ENCODE measurements around the gene ZCWPW2. TPM values are rescaled to one million over a fixed set of nuclear protein-coding genes. Genes with fewer than 3 reads are reported as not detected.
A peak's percentile ranks its signal among the peaks of the same experiment; 100 is the strongest.

Gene ZCWPW2, protein sequence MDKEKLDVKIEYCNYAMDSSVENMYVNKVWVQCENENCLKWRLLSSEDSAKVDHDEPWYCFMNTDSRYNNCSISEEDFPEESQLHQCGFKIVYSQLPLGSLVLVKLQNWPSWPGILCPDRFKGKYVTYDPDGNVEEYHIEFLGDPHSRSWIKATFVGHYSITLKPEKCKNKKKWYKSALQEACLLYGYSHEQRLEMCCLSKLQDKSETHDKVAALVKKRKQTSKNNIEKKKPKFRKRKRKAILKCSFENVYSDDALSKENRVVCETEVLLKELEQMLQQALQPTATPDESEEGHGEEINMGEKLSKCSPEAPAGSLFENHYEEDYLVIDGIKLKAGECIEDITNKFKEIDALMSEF
- total RNA-seq (1 to 10 TPM; 1.6 to 2.1 TPM), polyA plus RNA-seq (ENCODE audit: insufficient read length in 2 of 2) (1 to 10 TPM; 1.5 to 2.0 TPM)
- long read RNA-seq, donor 1 = 0 reads
- long read RNA-seq, donor 2 = 0 reads
- long read RNA-seq, donor 3 = 0 reads
- long read RNA-seq, donor 4 = 0 reads

- no peaks in the 10 kb centered on the region for H3K9me3 ChIP-seq (ENCODE audit: control insufficient read depth, insufficient read depth, low read length)
- H3K27ac ChIP-seq (ENCODE audit: low read depth, low read length) = peak within 1 kb of the TSS; percentile 98
- H3K27me3 ChIP-seq (ENCODE audit: control insufficient read depth, insufficient read depth, low read length) = no peaks in the 10 kb centered on the region
- H3K36me3 ChIP-seq (ENCODE audit: control insufficient read depth, insufficient read depth, low read length) = no peaks in the 10 kb centered on the region
- WGBS (ENCODE audit: insufficient coverage) = under 1% methylated on average over 81 of the region's 83 CpGs
- peak within 1 kb of the TSS; percentile 97 for H3K4me3 ChIP-seq (ENCODE audit: low read depth, low read length)
- H3K4me1 ChIP-seq (ENCODE audit: control insufficient read depth, insufficient read depth, low read length) = no peaks in the 10 kb centered on the region
- peak; percentile 85 to 98 (median 94) for DNase-seq (ENCODE audit: low read depth in 4 of 6, low spot score in 6 of 6)
Observed at GRCh38 chr3:28348629-28349468, at the start of gene ZCWPW2, which contains the start of gene AZI2. TSS of gene ZCWPW2 (plus strand) at chr3:28348721. CDS start at chr3:28413069, 64,348 bp downstream. TSS of gene AZI2 (minus strand) at chr3:28348824. CDS start at chr3:28340617, 8,207 bp downstream.

DNA sequence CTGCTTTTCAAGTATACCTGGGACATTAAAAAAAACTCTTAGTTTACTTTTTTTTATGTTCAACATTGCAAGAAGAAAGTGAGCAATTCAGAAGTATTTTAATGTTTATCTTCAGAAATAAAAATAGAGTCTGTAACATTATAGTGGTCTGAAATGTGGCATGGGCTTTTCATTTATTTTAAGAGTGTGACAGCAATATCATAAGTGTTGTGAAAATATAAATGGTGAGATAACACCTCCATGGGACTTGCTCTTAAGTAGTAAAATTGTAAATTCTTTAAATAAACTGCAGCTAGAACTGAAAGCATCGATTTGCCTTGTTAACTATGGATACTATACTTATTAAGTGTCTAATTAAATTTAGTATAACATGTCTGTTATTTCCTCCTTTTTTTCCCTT is 48.8 kb upstream of the ZCWPW2 start:
- H3K4me3 ChIP-seq (ENCODE audit: low read depth, low read length) = no peak overlapping the region
- no peak overlapping the region for H3K27ac ChIP-seq (ENCODE audit: low read depth, low read length)
- DNase-seq (ENCODE audit: low read depth in 4 of 6, low spot score in 6 of 6) = no peak
- no peaks in the 10 kb centered on the region for H3K9me3 ChIP-seq (ENCODE audit: control insufficient read depth, insufficient read depth, low read length)
- H3K27me3 ChIP-seq (ENCODE audit: control insufficient read depth, insufficient read depth, low read length) = no peaks in the 10 kb centered on the region
- WGBS (ENCODE audit: insufficient coverage) = no CpG with 5 or more reads among the region's 1 CpG
- no peaks in the 10 kb centered on the region for H3K4me1 ChIP-seq (ENCODE audit: control insufficient read depth, insufficient read depth, low read length)
- H3K36me3 ChIP-seq (ENCODE audit: control insufficient read depth, insufficient read depth, low read length) = no peaks in the 10 kb centered on the region

DNA sequence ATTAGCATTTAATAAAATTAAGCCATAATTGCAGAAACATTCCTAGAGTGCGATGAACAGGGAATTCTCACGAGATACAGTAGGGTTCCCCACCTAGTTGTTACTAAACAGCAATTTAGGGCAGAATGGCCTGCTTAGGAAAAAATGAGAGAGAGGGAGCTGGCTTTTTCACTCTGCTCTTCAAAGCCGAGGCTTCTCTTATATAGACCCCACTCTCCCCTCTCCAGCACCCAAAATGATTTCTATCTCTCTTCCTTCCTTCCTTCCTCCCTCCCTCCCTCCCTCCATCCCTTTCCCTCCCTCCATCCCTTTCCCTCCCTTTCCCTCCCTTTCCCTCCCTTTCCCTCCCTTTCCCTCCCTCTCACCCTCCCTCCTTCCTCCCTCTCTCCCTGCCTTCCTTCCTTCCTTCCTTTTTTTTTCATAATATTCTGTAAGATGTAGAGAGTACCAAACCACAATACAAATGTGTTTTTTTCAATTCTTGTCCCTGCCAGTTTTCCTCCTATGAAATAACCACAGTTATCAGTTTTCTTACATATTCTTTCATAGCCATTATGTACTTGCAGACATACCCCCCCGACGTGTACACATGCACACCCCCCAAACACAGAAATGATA is 48.1 kb upstream of the ZCWPW2 start:
- 75% methylated on average over 2 of the region's 5 CpGs for WGBS (ENCODE audit: insufficient coverage)
- no peak for DNase-seq (ENCODE audit: low read depth in 4 of 6, low spot score in 6 of 6)
- no peak overlapping the region for H3K4me3 ChIP-seq (ENCODE audit: low read depth, low read length)

DNA sequence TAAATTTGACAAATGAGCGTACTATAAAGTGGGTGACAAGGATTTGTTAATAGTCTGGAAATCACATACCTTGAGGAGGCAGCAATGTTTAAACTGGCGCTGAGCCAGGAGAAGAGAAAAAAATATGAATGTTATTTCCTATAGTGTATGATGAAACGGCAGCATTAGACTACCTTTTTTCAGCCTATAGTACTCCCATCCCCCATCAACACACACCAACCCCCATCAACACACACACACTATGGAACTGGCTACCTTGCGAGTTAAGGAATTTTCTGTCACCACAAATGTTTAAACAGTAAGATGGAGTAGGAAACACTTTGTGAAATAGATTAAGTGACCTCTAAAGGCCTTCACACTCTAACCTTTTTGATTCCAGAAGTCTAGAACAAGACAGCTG is 46.8 kb upstream of the ZCWPW2 start:
- H3K4me3 ChIP-seq (ENCODE audit: low read depth, low read length) = no peak overlapping the region
- H3K4me1 ChIP-seq (ENCODE audit: control insufficient read depth, insufficient read depth, low read length) = no peaks in the 10 kb centered on the region
- peaks cover 3% of the 10 kb centered on the region for H3K9me3 ChIP-seq (ENCODE audit: control insufficient read depth, insufficient read depth, low read length)
- H3K27me3 ChIP-seq (ENCODE audit: control insufficient read depth, insufficient read depth, low read length) = no peaks in the 10 kb centered on the region
- H3K27ac ChIP-seq (ENCODE audit: low read depth, low read length) = no peak overlapping the region
- WGBS (ENCODE audit: insufficient coverage) = no CpG with 5 or more reads among the region's 4 CpGs
- H3K36me3 ChIP-seq (ENCODE audit: control insufficient read depth, insufficient read depth, low read length) = no peaks in the 10 kb centered on the region
- DNase-seq (ENCODE audit: low read depth in 4 of 6, low spot score in 6 of 6) = no peak

More for the DNA sequence above, 48.1 kb upstream of the ZCWPW2 start:
- Histone ChIP-seq H3K27me3 (ENCODE audit: control insufficient read depth, insufficient read depth, low read length) (no peaks in the 10 kb centered on the region), H3K4me1 (ENCODE audit: control insufficient read depth, insufficient read depth, low read length) (no peaks in the 10 kb centered on the region), H3K36me3 (ENCODE audit: control insufficient read depth, insufficient read depth, low read length) (no peaks in the 10 kb centered on the region), H3K27ac (ENCODE audit: low read depth, low read length) (no peak overlapping the region), H3K9me3 (ENCODE audit: control insufficient read depth, insufficient read depth, low read length) (no peaks in the 10 kb centered on the region)

DNA sequence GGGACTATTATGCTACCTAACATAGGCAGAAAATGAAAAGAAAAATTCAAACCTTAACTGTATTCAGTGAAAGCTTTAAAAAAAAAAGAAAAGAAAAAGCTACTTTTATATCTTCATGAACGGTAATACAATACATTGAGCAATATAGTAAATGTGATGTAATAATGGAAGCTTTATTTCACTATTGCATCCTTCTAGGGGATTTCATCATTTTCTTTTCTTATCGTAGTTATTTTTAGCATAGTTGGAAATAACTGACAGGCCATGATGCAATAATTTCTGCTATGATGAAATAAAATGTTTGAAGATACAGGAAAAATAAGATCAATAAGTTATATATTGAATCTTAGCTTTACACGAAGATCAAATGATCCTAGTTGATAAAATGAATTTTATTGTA is 40.3 kb upstream of the ZCWPW2 start:
- H3K4me3 ChIP-seq (ENCODE audit: low read depth, low read length) = no peak overlapping the region
- no CpG with 5 or more reads among the region's 3 CpGs for WGBS (ENCODE audit: insufficient coverage)

GRCh38 chr3:28315711-28316110 is 32.8 kb upstream of the ZCWPW2 start:
- no peak for DNase-seq (ENCODE audit: low read depth in 4 of 6, low spot score in 6 of 6)
- Histone ChIP-seq H3K4me1 (ENCODE audit: control insufficient read depth, insufficient read depth, low read length) (no peaks in the 10 kb centered on the region), H3K9me3 (ENCODE audit: control insufficient read depth, insufficient read depth, low read length) (no peaks in the 10 kb centered on the region), H3K27ac (ENCODE audit: low read depth, low read length) (no peak overlapping the region), H3K4me3 (ENCODE audit: low read depth, low read length) (no peak overlapping the region), H3K27me3 (ENCODE audit: control insufficient read depth, insufficient read depth, low read length) (no peaks in the 10 kb centered on the region), H3K36me3 (ENCODE audit: control insufficient read depth, insufficient read depth, low read length) (no peaks in the 10 kb centered on the region)
- WGBS (ENCODE audit: insufficient coverage) = 89% methylated on average over 1 of the region's 1 CpG

More for the DNA sequence above, 40.3 kb upstream of the ZCWPW2 start:
- no peaks in the 10 kb centered on the region for H3K36me3 ChIP-seq (ENCODE audit: control insufficient read depth, insufficient read depth, low read length)
- no peaks in the 10 kb centered on the region for H3K27me3 ChIP-seq (ENCODE audit: control insufficient read depth, insufficient read depth, low read length)
- H3K4me1 ChIP-seq (ENCODE audit: control insufficient read depth, insufficient read depth, low read length) = no peaks in the 10 kb centered on the region
- no peak for DNase-seq (ENCODE audit: low read depth in 4 of 6, low spot score in 6 of 6)
- H3K9me3 ChIP-seq (ENCODE audit: control insufficient read depth, insufficient read depth, low read length) = peaks cover 3% of the 10 kb centered on the region
- no peak overlapping the region for H3K27ac ChIP-seq (ENCODE audit: low read depth, low read length)

DNA sequence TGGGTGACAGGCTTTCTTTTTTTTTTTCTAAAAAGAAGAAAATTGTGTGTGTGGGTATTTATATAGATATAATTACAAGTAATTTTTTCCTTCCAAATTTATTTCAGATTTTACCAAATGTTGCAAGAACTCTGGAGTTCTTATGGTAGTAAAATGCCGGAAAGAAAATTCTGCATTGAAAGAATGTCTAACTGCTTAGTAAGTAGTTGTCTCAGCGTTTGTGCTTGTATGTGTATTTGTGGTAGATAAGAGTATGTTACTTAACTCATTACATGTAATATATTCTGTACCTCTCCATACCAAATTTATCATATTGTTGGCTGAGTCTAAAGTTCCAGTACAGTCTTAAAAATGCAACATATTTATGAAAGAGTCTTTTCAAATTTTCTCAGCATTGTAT is 32.3 kb upstream of the ZCWPW2 start:
- H3K4me1 ChIP-seq (ENCODE audit: control insufficient read depth, insufficient read depth, low read length) = no peaks in the 10 kb centered on the region
- no peak for DNase-seq (ENCODE audit: low read depth in 4 of 6, low spot score in 6 of 6)
- H3K27ac ChIP-seq (ENCODE audit: low read depth, low read length) = no peak overlapping the region
- WGBS (ENCODE audit: insufficient coverage) = no CpG with 5 or more reads among the region's 2 CpGs
- H3K36me3 ChIP-seq (ENCODE audit: control insufficient read depth, insufficient read depth, low read length) = no peaks in the 10 kb centered on the region
- no peak overlapping the region for H3K4me3 ChIP-seq (ENCODE audit: low read depth, low read length)
- no peaks in the 10 kb centered on the region for H3K27me3 ChIP-seq (ENCODE audit: control insufficient read depth, insufficient read depth, low read length)
- no peaks in the 10 kb centered on the region for H3K9me3 ChIP-seq (ENCODE audit: control insufficient read depth, insufficient read depth, low read length)

- no peaks in the 10 kb centered on the region for H3K27me3 ChIP-seq (ENCODE audit: control insufficient read depth, insufficient read depth, low read length)
- H3K36me3 ChIP-seq (ENCODE audit: control insufficient read depth, insufficient read depth, low read length) = no peaks in the 10 kb centered on the region
- no peaks in the 10 kb centered on the region for H3K9me3 ChIP-seq (ENCODE audit: control insufficient read depth, insufficient read depth, low read length)
- no CpG with 5 or more reads among the region's 2 CpGs for WGBS (ENCODE audit: insufficient coverage)
- no peak overlapping the region for H3K27ac ChIP-seq (ENCODE audit: low read depth, low read length)
- no peak overlapping the region for H3K4me3 ChIP-seq (ENCODE audit: low read depth, low read length)
- H3K4me1 ChIP-seq (ENCODE audit: control insufficient read depth, insufficient read depth, low read length) = no peaks in the 10 kb centered on the region
- DNase-seq (ENCODE audit: low read depth in 4 of 6, low spot score in 6 of 6) = peak in 1 of 6 donors; percentile 32
Observed at GRCh38 chr3:28317438-28318022, 31.0 kb upstream of the ZCWPW2 start.

- Histone ChIP-seq H3K4me3 (ENCODE audit: low read depth, low read length) (no peak overlapping the region), H3K36me3 (ENCODE audit: control insufficient read depth, insufficient read depth, low read length) (no peaks in the 10 kb centered on the region), H3K4me1 (ENCODE audit: control insufficient read depth, insufficient read depth, low read length) (no peaks in the 10 kb centered on the region), H3K27me3 (ENCODE audit: control insufficient read depth, insufficient read depth, low read length) (no peaks in the 10 kb centered on the region), H3K9me3 (ENCODE audit: control insufficient read depth, insufficient read depth, low read length) (no peaks in the 10 kb centered on the region), H3K27ac (ENCODE audit: low read depth, low read length) (no peak overlapping the region)
- no peak for DNase-seq (ENCODE audit: low read depth in 4 of 6, low spot score in 6 of 6)
Observed at GRCh38 chr3:28320981-28321380, 27.5 kb upstream of the ZCWPW2 start.
